H1 (cell line): ENCODE data around the gene FAM174B. TPM values are rescaled to one million over a fixed set of nuclear protein-coding genes. Genes with fewer than 3 reads are reported as not detected.

ENCODE experiments used
- CTCF ChIA-PET: fragments of 300-600 bp; sonication (Branson Sonifier 250); formaldehyde crosslinking; loops from one replicate; lab custom pipeline; 2021; ENCODE audit not compliant: partially characterized antibody; lab: Charles Lee
- POLR2A ChIA-PET: fragments of 300-600 bp; sonication (Branson Sonifier 250); formaldehyde crosslinking; loops from one replicate; lab custom pipeline; 2021; ENCODE audit warnings: inconsistent platforms; ENCODE audit not compliant: partially characterized antibody; lab: Charles Lee
- DNase-seq, 2 experiments: peaks; one replicate each; pipeline versions ENCODE4 v3.0.0 to v3.0.0-alpha.2; 2010 to 2022; ENCODE audit warnings: low spot score in 2 of 2, low read depth in 1 of 2, mixed read lengths in 1 of 2
- FAIRE-seq: peaks from 2 replicates; lab custom pipeline; 2011; peaks lifted over from hg19 to GRCh38; lab: Jason Lieb, UNC
- H2AFZ ChIP-seq: 2 replicates; pipeline ENCODE4 v1.8.1; 2012; ENCODE audit warnings: low read length, inconsistent platforms
- H2AK5ac ChIP-seq: 2 replicates; pipeline ENCODE4 v1.6.1; 2013; ENCODE audit warnings: low read depth, low read length
- H2BK120ac ChIP-seq: replicated peaks from 2 replicates; pipeline ENCODE3; 2013; ENCODE audit warnings: low read depth, low read length, inconsistent platforms
- H2BK12ac ChIP-seq: 2 replicates; pipeline ENCODE4 v1.6.1; 2013; ENCODE audit warnings: low read depth, low read length
- H2BK15ac ChIP-seq: 2 replicates; pipeline ENCODE4 v1.6.1; 2013; ENCODE audit warnings: low read length
- H2BK20ac ChIP-seq: 2 replicates; pipeline ENCODE4 v1.6.1; 2013; ENCODE audit warnings: low read length
- H2BK5ac ChIP-seq: 2 replicates; pipeline ENCODE4 v1.6.1; 2013; ENCODE audit warnings: low read depth, low read length
- H3K14ac ChIP-seq: 2 replicates; pipeline ENCODE4 v1.6.1; 2013; ENCODE audit warnings: inconsistent platforms; ENCODE audit not compliant: insufficient read length
- H3K18ac ChIP-seq: 2 replicates; pipeline ENCODE4 v1.6.1; 2013; ENCODE audit warnings: low read length; ENCODE audit errors: extremely low read depth
- H3K23ac ChIP-seq: 2 replicates; pipeline ENCODE4 v1.6.1; 2013; ENCODE audit warnings: inconsistent platforms; ENCODE audit not compliant: insufficient read length
- H3K23me2 ChIP-seq: 2 replicates; pipeline ENCODE4 v1.6.1; 2013; ENCODE audit warnings: low read depth, low read length
- H3K27ac ChIP-seq: 2 replicates; pipeline ENCODE4 v1.6.1; 2011; ENCODE audit warnings: low read depth, low read length, inconsistent platforms
- H3K27me3 ChIP-seq, 4 experiments: replicated peaks in 1 of 4; 1 replicate in 1 of 4; 2 replicates in 3 of 4; pipeline versions ENCODE4 v1.6.1 to v1.8.1; 2011 to 2013; ENCODE audit warnings: low read length in 3 of 4, mild to moderate bottlenecking in 3 of 4, inconsistent platforms in 2 of 4, mixed read lengths in 2 of 4, moderate library complexity in 1 of 4; ENCODE audit not compliant: control insufficient read depth in 3 of 4, insufficient read depth in 3 of 4; ENCODE audit errors: extremely low read depth in 1 of 4
- H3K36me3 ChIP-seq, 4 experiments: 2 replicates each; pipeline versions ENCODE4 v1.6.1 to v1.8.1; 2011 to 2013; ENCODE audit warnings: mild to moderate bottlenecking in 4 of 4, low read length in 3 of 4, moderate library complexity in 2 of 4, control low read depth in 1 of 4, inconsistent platforms in 1 of 4; ENCODE audit not compliant: insufficient read depth in 4 of 4, control insufficient read depth in 2 of 4
- H3K4ac ChIP-seq: replicated peaks from 2 replicates; pipeline ENCODE3; 2013; ENCODE audit warnings: low read length, low read depth, mixed read lengths, inconsistent platforms; ENCODE audit not compliant: insufficient read length
- H3K4me1 ChIP-seq, 4 experiments: replicated peaks in 1 of 4; 1 replicate in 1 of 4; 2 replicates in 3 of 4; pipeline versions ENCODE4 v1.6.1 to v1.8.1; 2011 to 2013; ENCODE audit warnings: low read length in 3 of 4, inconsistent platforms in 2 of 4, mixed read lengths in 1 of 4; ENCODE audit not compliant: insufficient read depth in 4 of 4, control insufficient read depth in 3 of 4
- H3K4me2 ChIP-seq, 2 experiments: 2 replicates each; pipeline versions ENCODE4 v1.6.1 to v1.8.1; 2011 to 2013; ENCODE audit warnings: low read depth in 2 of 2, low read length in 2 of 2, control low read depth in 1 of 2, inconsistent platforms in 1 of 2, mild to moderate bottlenecking in 1 of 2; ENCODE audit not compliant: insufficient read depth in 1 of 2
- H3K4me3 ChIP-seq, 4 experiments: fragments of 200-600, 300-600 bp in 1 of 4; sonication (generic), shearing (Covaris generic), sonication (Bioruptor Twin) in 1 of 4; 2 replicates each; pipeline versions ENCODE4 v1.5.1 to v1.8.1; 2011 to 2016; ENCODE audit warnings: low read length in 4 of 4, low read depth in 3 of 4, control low read depth in 2 of 4, inconsistent platforms in 2 of 4, mild to moderate bottlenecking in 2 of 4, mixed read lengths in 1 of 4, moderate library complexity in 1 of 4; ENCODE audit not compliant: insufficient read depth in 2 of 4; ENCODE audit errors: extremely low read depth in 1 of 4
- H3K56ac ChIP-seq: replicated peaks from 2 replicates; pipeline ENCODE3; 2013; ENCODE audit warnings: low read depth, mild to moderate bottlenecking, mixed read lengths, low read length, inconsistent platforms; ENCODE audit not compliant: insufficient read length
- H3K79me1 ChIP-seq: 2 replicates; pipeline ENCODE4 v1.6.1; 2013; ENCODE audit warnings: low read depth, low read length, control low read depth
- H3K79me2 ChIP-seq, 2 experiments: 2 replicates each; pipeline versions ENCODE4 v1.6.1 to v1.8.1; 2012 to 2013; ENCODE audit warnings: low read length in 2 of 2, mild to moderate bottlenecking in 2 of 2, inconsistent platforms in 1 of 2; ENCODE audit not compliant: insufficient read depth in 2 of 2, control insufficient read depth in 1 of 2
- H3K9ac ChIP-seq, 4 experiments: replicated peaks in 1 of 4; 1 replicate in 1 of 4; 2 replicates in 3 of 4; pipeline versions ENCODE4 v1.6.1 to v1.8.1; 2011 to 2013; ENCODE audit warnings: low read depth in 3 of 4, low read length in 3 of 4, control low read depth in 2 of 4, mild to moderate bottlenecking in 2 of 4, moderate library complexity in 2 of 4, inconsistent platforms in 1 of 4; ENCODE audit errors: extremely low read depth in 1 of 4
- H3K9me3 ChIP-seq, 2 experiments: 2 replicates each; pipeline versions ENCODE4 v1.6.1 to v1.8.1; 2012 to 2013; ENCODE audit warnings: mild to moderate bottlenecking in 2 of 2, moderate library complexity in 2 of 2, control low read depth in 1 of 2, inconsistent platforms in 1 of 2, low read depth in 1 of 2, low read length in 1 of 2, mixed read lengths in 1 of 2; ENCODE audit not compliant: insufficient read depth in 2 of 2
- H4K20me1 ChIP-seq, 2 experiments: replicated peaks in 1 of 2; 2 replicates each; pipeline versions ENCODE3 to v1.8.1; 2011 to 2013; ENCODE audit warnings: inconsistent platforms in 2 of 2, low read length in 2 of 2, mild to moderate bottlenecking in 1 of 2; ENCODE audit not compliant: insufficient read depth in 2 of 2, control insufficient read depth in 1 of 2
- H4K5ac ChIP-seq: 2 replicates; pipeline ENCODE4 v1.6.1; 2013; ENCODE audit warnings: low read length, low read depth, mixed read lengths, inconsistent platforms; ENCODE audit not compliant: insufficient read length
- H4K8ac ChIP-seq: 2 replicates; pipeline ENCODE4 v1.8.0; 2013; ENCODE audit warnings: mild to moderate bottlenecking, moderate library complexity, low read length, inconsistent platforms; ENCODE audit not compliant: insufficient read depth; ENCODE audit errors: extremely low read depth
- H4K91ac ChIP-seq: replicated peaks from 2 replicates; pipeline ENCODE3; 2013; ENCODE audit warnings: low read length, mixed read lengths, inconsistent platforms; ENCODE audit not compliant: insufficient read length
- CTCF ChIP-seq, 3 experiments: IDR thresholded peaks; 1 replicate in 2 of 3; 2 replicates in 1 of 3; pipeline versions ENCODE4 v1.5.1 to v1.6.1; 2011; ENCODE audit warnings: low read length in 3 of 3, mild to moderate bottlenecking in 3 of 3, inconsistent platforms in 2 of 3, low read depth in 1 of 3, moderate library complexity in 1 of 3; ENCODE audit not compliant: insufficient read depth in 1 of 3; ENCODE audit errors: control extremely low read depth in 1 of 3
- GABPA ChIP-seq: IDR thresholded peaks from 2 replicates; pipeline ENCODE4 v1.6.1; 2011; ENCODE audit warnings: mild to moderate bottlenecking, low read length, moderate library complexity, borderline replicate concordance; ENCODE audit not compliant: insufficient read depth
- HDAC2 ChIP-seq, 2 experiments: fragments of 300-600 bp in 1 of 2; sonication (generic) in 1 of 2; IDR thresholded peaks; 2 replicates each; pipeline ENCODE4 v1.6.1; 2011 to 2012; ENCODE audit warnings: low read depth in 2 of 2, low read length in 2 of 2, mild to moderate bottlenecking in 2 of 2, moderate library complexity in 2 of 2, borderline replicate concordance in 1 of 2, inconsistent platforms in 1 of 2
- KDM1A ChIP-seq: fragments of 200-600, 300-600 bp; sonication (generic); IDR thresholded peaks from 2 replicates; pipeline ENCODE4 v1.7.1; 2016; ENCODE audit warnings: mild to moderate bottlenecking, low read length, borderline replicate concordance
- KDM5A ChIP-seq: fragments of 200-600 bp; IDR thresholded peaks from 2 replicates; pipeline ENCODE4 v1.7.1; 2012; ENCODE audit warnings: mild to moderate bottlenecking, low read length, inconsistent platforms, mixed read lengths
- PHF8 ChIP-seq: fragments of 200-600 bp; sonication (generic); conservative IDR thresholded peaks from 2 replicates; pipeline ENCODE4 v1.7.1; 2012; ENCODE audit warnings: low read depth, mild to moderate bottlenecking, inconsistent platforms, low read length, moderate library complexity
- RAD21 ChIP-seq, 2 experiments: IDR thresholded peaks in 1 of 2; conservative IDR thresholded peaks in 1 of 2; 2 replicates each; pipeline ENCODE4 v1.6.1; 2011; ENCODE audit warnings: low read depth in 2 of 2, low read length in 2 of 2, improper control_type of control experiment in 1 of 2, inconsistent platforms in 1 of 2, mild to moderate bottlenecking in 1 of 2, moderate library complexity in 1 of 2
- SAP30 ChIP-seq: fragments of 300-600 bp; sonication (generic); IDR thresholded peaks from 2 replicates; pipeline ENCODE4 v1.7.1; 2012; ENCODE audit warnings: low read length, moderate library complexity, mild to moderate bottlenecking, inconsistent platforms; ENCODE audit not compliant: insufficient read depth, insufficient replicate concordance
- SIX5 ChIP-seq: IDR thresholded peaks from 2 replicates; pipeline ENCODE4 v1.6.1; 2011; ENCODE audit warnings: mild to moderate bottlenecking, low read depth, low read length
- WGBS, 2 experiments: shearing (Covaris generic) in 1 of 2; methylation state at CpG; one replicate each; pipeline versions ENCODE4 v1.1.6 to v1.1.7; 2013 to 2015; ENCODE audit warnings: low lambda C conversion rate in 2 of 2, mixed read lengths in 2 of 2, inconsistent platforms in 1 of 2, low coverage in 1 of 2, missing lambda C conversion rate in 1 of 2; ENCODE audit not compliant: insufficient replicate concordance in 2 of 2, insufficient coverage in 1 of 2, insufficient read length in 1 of 2; ENCODE audit errors: extremely low coverage in 1 of 2, missing lambda C conversion rate in 1 of 2; 5-methylcytosine and 5-hydroxymethylcytosine counted together
- polyA plus RNA-seq, 7 experiments: library from polyadenylated mRNA; depleted of rRNA in 3 of 7; stranded (reverse) in 5 of 7; unstranded in 2 of 7; fragments of >200 nt in 5 of 7; fragments of 200-250 nt in 2 of 7; gene quantifications; 1 replicate in 5 of 7; 2 replicates in 1 of 7; 4 replicates in 1 of 7; pipeline versions ENCODE4 v1.2.1 to v1.2.3, GENCODE V29; 2011 to 2013; ENCODE audit warnings: missing spikeins in 2 of 7, mixed read lengths in 2 of 7
- total RNA-seq: library from RNA; stranded (reverse); fragmentation: NEBNext Ultra II Directional; extraction: Animal tissue kit (Norgen Biotek cat#: 25700); gene quantifications from 2 replicates; pipeline ENCODE4 v1.2.1, GENCODE V29; 2021

FAM174B gene
- total and polyA plus RNA-seq, 2 of the 8 experiments (the other 6 are each of a cell fraction or from before 2014, with no cell fraction given) = 9.3 to 35.2 TPM

- H3K36me3 ChIP-seq = peaks cover 0 to 9% (median 0%) of the 10 kb centered on the region in 4 experiments; a peak in 2 of 8 replicates
- H2BK5ac ChIP-seq = no peak overlapping the region
- no peak overlapping the region for H2BK15ac ChIP-seq
- no peak for FAIRE-seq
- no peak overlapping the region for H2AFZ ChIP-seq
- POLR2A ChIA-PET = no interaction called here
- H3K23me2 ChIP-seq = no peaks in the 10 kb centered on the region
- no peak for TF ChIP-seq GABPA
- no peak for TF ChIP-seq HDAC2 (IDR thresholded peaks at IDR 0.05; ENCODE audit: borderline replicate concordance in 1 of 2, low read depth in 2 of 2, low read length in 2 of 2)
- no peak for TF ChIP-seq SAP30
- TF ChIP-seq SIX5 = no peak
- TF ChIP-seq KDM1A = no peak
- no peak for TF ChIP-seq PHF8
- peak in 1 of 2 experiments; percentile 20; a peak in 1 of 4 replicates for TF ChIP-seq RAD21 (IDR thresholded peaks at IDR 0.05 in 1 of 2, conservative IDR thresholded peaks at IDR 0.05 in 1 of 2; ENCODE audit: low read depth in 2 of 2, low read length in 2 of 2)
- TF ChIP-seq CTCF (IDR thresholded peaks at IDR 0.05; ENCODE audit: control extremely low read depth in 1 of 3, insufficient read depth in 1 of 3, low read depth in 1 of 3, low read length in 3 of 3) = peak; percentile 15 to 35 (median 18); a peak in 3 of 4 replicates
- no peak for TF ChIP-seq KDM5A
- peaks cover 0 to 4% (median 1%) of the 10 kb centered on the region in 4 experiments; a peak in 3 of 7 replicates for H3K4me1 ChIP-seq
- no peak overlapping the region for H2AK5ac ChIP-seq
- no peak overlapping the region for H3K4ac ChIP-seq
- no peak overlapping the region for H2BK120ac ChIP-seq
- H3K79me2 ChIP-seq = peaks cover 0 to 6% of the 10 kb centered on the region in 2 experiments; a peak in 1 of 4 replicates
- H4K20me1 ChIP-seq = no peaks in the 10 kb centered on the region
- H3K27me3 ChIP-seq = no peaks in the 10 kb centered on the region
- no peak overlapping the region for H3K27ac ChIP-seq
- DNase-seq = no peak
- peaks cover 7% of the 10 kb centered on the region for H3K79me1 ChIP-seq
- WGBS, 2 experiments = 87% methylated on average over 11 of the region's 11 CpGs; no CpG with 5 or more reads in 1 of the 2 experiments
- H2BK20ac ChIP-seq = no peak overlapping the region
- no peak overlapping the region for H3K23ac ChIP-seq
- CTCF ChIA-PET = interaction anchor here (0.6 to 1.1 kb wide), 3 partner anchors 20 to 801 kb away, joined by 3 to 5 read pairs (median 4); no protein-coding TSS in a partner anchor
- H4K5ac ChIP-seq = no peak overlapping the region
- no peak overlapping the region for H4K91ac ChIP-seq
- no peak overlapping the region for H2BK12ac ChIP-seq
- H3K9ac ChIP-seq = no peak overlapping the region
- no peak overlapping the region for H3K4me2 ChIP-seq
- no peak overlapping the region for H3K18ac ChIP-seq
- no peak overlapping the region for H3K56ac ChIP-seq
- no peak overlapping the region for H4K8ac ChIP-seq
- no peak overlapping the region for H3K4me3 ChIP-seq
- no peak overlapping the region for H3K14ac ChIP-seq
- peaks cover 0 to 2% of the 10 kb centered on the region in 2 experiments; a peak in 1 of 4 replicates for H3K9me3 ChIP-seq
Observed at GRCh38 chr15:92631721-92632120, 23.9 kb downstream of the FAM174B start.
